Measurements from ENCODE around the gene SRRM5. TPM values are rescaled to one million over a fixed set of nuclear protein-coding genes. Genes with fewer than 3 reads are reported as not detected.

Gene SRRM5
- total and polyA plus RNA-seq, 2 of the 13 experiments (the other 11 are each of a cell fraction or from before 2014, with no cell fraction given), result 0.11 to 0.16 TPM

DNA sequence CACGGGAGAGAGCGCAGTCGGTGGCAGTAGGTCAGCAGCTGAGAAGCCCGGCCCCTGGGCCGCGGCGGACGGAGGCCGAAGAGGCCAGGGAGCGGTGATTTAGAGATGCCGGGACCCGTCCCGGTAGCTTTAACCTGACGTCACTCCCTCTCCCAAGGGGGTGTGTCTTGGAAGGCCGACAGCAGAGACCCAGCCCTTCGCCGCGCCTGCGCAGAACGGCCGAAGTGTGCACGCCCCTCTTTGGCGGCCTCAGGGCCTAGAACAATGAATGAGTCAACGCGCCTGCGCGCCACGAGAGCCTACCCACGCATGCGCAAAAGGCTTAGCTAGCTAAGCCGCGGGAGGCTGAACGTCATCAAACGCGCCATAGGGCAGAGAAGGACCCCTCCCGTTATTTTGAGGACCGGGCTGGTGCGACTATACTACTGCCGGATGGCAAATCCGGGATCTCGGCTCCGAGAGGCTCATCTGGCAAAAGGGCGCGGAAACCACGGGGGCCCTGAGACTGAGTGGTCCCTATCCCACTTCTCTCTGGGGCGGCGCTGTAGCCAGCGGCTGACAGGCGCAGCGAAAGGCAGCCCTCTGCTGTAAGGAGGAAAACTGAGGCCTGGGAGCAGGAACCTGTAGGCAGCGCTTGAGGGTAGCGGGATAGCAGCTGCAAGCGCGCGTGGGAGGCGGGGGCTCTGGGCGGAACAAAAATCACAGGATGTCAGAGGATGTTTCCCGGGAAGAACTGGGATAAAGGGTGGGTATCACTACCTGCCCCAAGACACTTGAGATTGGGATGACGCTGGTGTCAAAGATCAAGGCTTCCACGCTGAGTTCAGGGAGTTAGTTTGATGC, 15.7 kb upstream of the SRRM5 start, which contains the start of the genes IRGQ and ZNF576 (continued):
- TF ChIP-seq YEATS2 (CRISPR knock-in tag; IDR thresholded peaks at IDR 0.05; ENCODE audit: borderline replicate concordance), result peak; percentile 97
- TF ChIP-seq, protein P1, sequence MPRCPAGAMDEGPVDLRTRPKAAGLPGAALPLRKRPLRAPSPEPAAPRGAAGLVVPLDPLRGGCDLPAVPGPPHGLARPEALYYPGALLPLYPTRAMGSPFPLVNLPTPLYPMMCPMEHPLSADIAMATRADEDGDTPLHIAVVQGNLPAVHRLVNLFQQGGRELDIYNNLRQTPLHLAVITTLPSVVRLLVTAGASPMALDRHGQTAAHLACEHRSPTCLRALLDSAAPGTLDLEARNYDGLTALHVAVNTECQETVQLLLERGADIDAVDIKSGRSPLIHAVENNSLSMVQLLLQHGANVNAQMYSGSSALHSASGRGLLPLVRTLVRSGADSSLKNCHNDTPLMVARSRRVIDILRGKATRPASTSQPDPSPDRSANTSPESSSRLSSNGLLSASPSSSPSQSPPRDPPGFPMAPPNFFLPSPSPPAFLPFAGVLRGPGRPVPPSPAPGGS (CRISPR knock-in tag; IDR thresholded peaks at IDR 0.05), result peak; percentile 84; the same call in 1 of the 2 replicates
- TF ChIP-seq CBX2 (IDR thresholded peaks at IDR 0.05; ENCODE audit: low read depth, low read length), result no peak
- no peak for TF ChIP-seq CBX2 (CRISPR knock-in tag; IDR thresholded peaks at IDR 0.05; ENCODE audit: low read depth)
- TF ChIP-seq, protein P2, sequence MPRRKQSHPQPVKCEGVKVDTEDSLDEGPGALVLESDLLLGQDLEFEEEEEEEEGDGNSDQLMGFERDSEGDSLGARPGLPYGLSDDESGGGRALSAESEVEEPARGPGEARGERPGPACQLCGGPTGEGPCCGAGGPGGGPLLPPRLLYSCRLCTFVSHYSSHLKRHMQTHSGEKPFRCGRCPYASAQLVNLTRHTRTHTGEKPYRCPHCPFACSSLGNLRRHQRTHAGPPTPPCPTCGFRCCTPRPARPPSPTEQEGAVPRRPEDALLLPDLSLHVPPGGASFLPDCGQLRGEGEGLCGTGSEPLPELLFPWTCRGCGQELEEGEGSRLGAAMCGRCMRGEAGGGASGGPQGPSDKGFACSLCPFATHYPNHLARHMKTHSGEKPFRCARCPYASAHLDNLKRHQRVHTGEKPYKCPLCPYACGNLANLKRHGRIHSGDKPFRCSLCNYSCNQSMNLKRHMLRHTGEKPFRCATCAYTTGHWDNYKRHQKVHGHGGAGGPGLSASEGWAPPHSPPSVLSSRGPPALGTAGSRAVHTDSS (CRISPR knock-in tag; conservative IDR thresholded peaks at IDR 0.05), result no peak
- TF ChIP-seq, protein P3, sequence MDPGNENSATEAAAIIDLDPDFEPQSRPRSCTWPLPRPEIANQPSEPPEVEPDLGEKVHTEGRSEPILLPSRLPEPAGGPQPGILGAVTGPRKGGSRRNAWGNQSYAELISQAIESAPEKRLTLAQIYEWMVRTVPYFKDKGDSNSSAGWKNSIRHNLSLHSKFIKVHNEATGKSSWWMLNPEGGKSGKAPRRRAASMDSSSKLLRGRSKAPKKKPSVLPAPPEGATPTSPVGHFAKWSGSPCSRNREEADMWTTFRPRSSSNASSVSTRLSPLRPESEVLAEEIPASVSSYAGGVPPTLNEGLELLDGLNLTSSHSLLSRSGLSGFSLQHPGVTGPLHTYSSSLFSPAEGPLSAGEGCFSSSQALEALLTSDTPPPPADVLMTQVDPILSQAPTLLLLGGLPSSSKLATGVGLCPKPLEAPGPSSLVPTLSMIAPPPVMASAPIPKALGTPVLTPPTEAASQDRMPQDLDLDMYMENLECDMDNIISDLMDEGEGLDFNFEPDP (CRISPR knock-in tag; conservative IDR thresholded peaks at IDR 0.05), result no peak
- TF ChIP-seq ZKSCAN1 (IDR thresholded peaks at IDR 0.05; ENCODE audit: low read length), result 0 out of 2 replicates have a peak, but pooled peaks have one; percentile 36
- TF ChIP-seq SMYD3 (CRISPR knock-in tag; IDR thresholded peaks at IDR 0.05), result no peak
- TF ChIP-seq ZFP36L1 (CRISPR knock-in tag; IDR thresholded peaks at IDR 0.05), result 0 out of 2 replicates have a peak, but pooled peaks have one; percentile 35
- TF ChIP-seq MXD4 (CRISPR knock-in tag; IDR thresholded peaks at IDR 0.05), result peak; percentile 48; the same call in 1 of the 2 replicates
- TF ChIP-seq ZNF747 (CRISPR knock-in tag; IDR thresholded peaks at IDR 0.05; ENCODE audit: borderline replicate concordance), result peak; percentile 76; the same call in 1 of the 2 replicates
- TF ChIP-seq, protein P4, sequence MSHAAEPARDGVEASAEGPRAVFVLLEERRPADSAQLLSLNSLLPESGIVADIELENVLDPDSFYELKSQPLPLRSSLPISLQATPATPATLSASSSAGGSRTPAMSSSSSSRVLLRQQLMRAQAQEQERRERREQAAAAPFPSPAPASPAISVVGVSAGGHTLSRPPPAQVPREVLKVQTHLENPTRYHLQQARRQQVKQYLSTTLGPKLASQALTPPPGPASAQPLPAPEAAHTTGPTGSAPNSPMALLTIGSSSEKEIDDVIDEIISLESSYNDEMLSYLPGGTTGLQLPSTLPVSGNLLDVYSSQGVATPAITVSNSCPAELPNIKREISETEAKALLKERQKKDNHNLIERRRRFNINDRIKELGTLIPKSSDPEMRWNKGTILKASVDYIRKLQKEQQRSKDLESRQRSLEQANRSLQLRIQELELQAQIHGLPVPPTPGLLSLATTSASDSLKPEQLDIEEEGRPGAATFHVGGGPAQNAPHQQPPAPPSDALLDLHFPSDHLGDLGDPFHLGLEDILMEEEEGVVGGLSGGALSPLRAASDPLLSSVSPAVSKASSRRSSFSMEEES (CRISPR knock-in tag; IDR thresholded peaks at IDR 0.05), result no peak
- no peak for TF ChIP-seq ATM (IDR thresholded peaks at IDR 0.05; ENCODE audit: borderline replicate concordance)
- TF ChIP-seq NFRKB (IDR thresholded peaks at IDR 0.05), result no peak
- no peak for TF ChIP-seq ZNF562 (CRISPR knock-in tag; IDR thresholded peaks at IDR 0.05; ENCODE audit: borderline replicate concordance)
- TF ChIP-seq PHF21A (CRISPR knock-in tag; IDR thresholded peaks at IDR 0.05), result peak; percentile 91
- TF ChIP-seq FOXA3 (CRISPR knock-in tag; IDR thresholded peaks at IDR 0.05), result no peak; the same call in 1 of the 2 replicates
- no peak for TF ChIP-seq ZNF557 (CRISPR knock-in tag; IDR thresholded peaks at IDR 0.05)
- 0 out of 2 replicates have a peak, but pooled peaks have one; percentile 1 for TF ChIP-seq NFKBIZ (CRISPR knock-in tag; IDR thresholded peaks at IDR 0.05)
- TF ChIP-seq ESRRA (CRISPR knock-in tag; IDR thresholded peaks at IDR 0.05; ENCODE audit: low read depth), result peak; percentile 49; the same call in 1 of the 2 replicates
- peak; percentile 98 for TF ChIP-seq CREB1 (IDR thresholded peaks at IDR 0.05)
- TF ChIP-seq CREB1 (CRISPR knock-in tag; IDR thresholded peaks at IDR 0.05), result peak; percentile 100
- TF ChIP-seq MYNN (CRISPR knock-in tag; IDR thresholded peaks at IDR 0.05; ENCODE audit: low read depth), result no peak
- TF ChIP-seq TCF12 (IDR thresholded peaks at IDR 0.05), result no peak
- TF ChIP-seq TCF12 (CRISPR knock-in tag; IDR thresholded peaks at IDR 0.05), result no peak
- TF ChIP-seq RXRB (CRISPR knock-in tag; IDR thresholded peaks at IDR 0.05; ENCODE audit: borderline replicate concordance), result peak; percentile 65; the same call in 1 of the 2 replicates
- peak; percentile 52; the same call in 1 of the 2 replicates for TF ChIP-seq ERF (CRISPR knock-in tag; IDR thresholded peaks at IDR 0.05)

All from HepG2 (cell line).